GM15510 (cell line): ENCODE data around the gene ITGA7.

ENCODE experiments used
- POLR2A ChIP-seq: IDR thresholded peaks from 3 replicates; pipeline ENCODE4 v1.6.1; 2011; ENCODE audit warnings: borderline replicate concordance; ENCODE audit not compliant: insufficient read length; ENCODE audit errors: extremely low read depth

Gene ITGA7

GRCh38 chr12:55726971-55727370, 19.3 kb upstream of the ITGA7 start:
- TF ChIP-seq POLR2A, result no peak

GRCh38 chr12:55725556-55725955, 17.9 kb upstream of the ITGA7 start:
- TF ChIP-seq POLR2A, result no peak

- TF ChIP-seq POLR2A, result no peak
Observed at GRCh38 chr12:55724940-55725309, 17.2 kb upstream of the ITGA7 start.

- no peak for TF ChIP-seq POLR2A
Observed at GRCh38 chr12:55724226-55724939, 16.7 kb upstream of the ITGA7 start.

GRCh38 chr12:55723516-55724225, 16.0 kb upstream of the ITGA7 start:
- TF ChIP-seq POLR2A, result no peak

GRCh38 chr12:55722948-55723347, 15.2 kb upstream of the ITGA7 start:
- no peak for TF ChIP-seq POLR2A

- no peak for TF ChIP-seq POLR2A
Observed at GRCh38 chr12:55721601-55722213, 14.0 kb upstream of the ITGA7 start.

- TF ChIP-seq POLR2A, result no peak
Observed at GRCh38 chr12:55720894-55721444, 13.3 kb upstream of the ITGA7 start.

- no peak for TF ChIP-seq POLR2A
Observed at GRCh38 chr12:55720071-55720564, 12.4 kb upstream of the ITGA7 start, which contains the start of gene RDH5. RDH5 (plus strand) TSS chr12:55720393; CDS start chr12:55721185, 792 bp downstream.

- no peak for TF ChIP-seq POLR2A
Observed at GRCh38 chr12:55719371-55719770, 11.7 kb upstream of the ITGA7 start.

GRCh38 chr12:55718624-55719275, 11.0 kb upstream of the ITGA7 start:
- TF ChIP-seq POLR2A, result no peak

GRCh38 chr12:55718015-55718414, 10.3 kb upstream of the ITGA7 start:
- TF ChIP-seq POLR2A, result no peak

- no peak for TF ChIP-seq POLR2A
Observed at GRCh38 chr12:55717011-55718007, 9.6 kb upstream of the ITGA7 start.

- no peak for TF ChIP-seq POLR2A
Observed at GRCh38 chr12:55716582-55716957, 8.9 kb upstream of the ITGA7 start.
